HG03103 (cell line): ENCODE results near the gene HLA-DQA2.
"Not testable (repeated sequence)": the region's sequence is repeated elsewhere in the genome, so short reads cannot be mapped to it uniquely, and the experiment has no call there.

Experiments used
- ATAC-seq: cut with Tn5 transposase; IDR thresholded peaks from one replicate; pipeline ENCODE4 v1.9.1; 2021; ENCODE audit warnings: low read depth; ENCODE audit not compliant: unreplicated experiment

Gene HLA-DQA2

GRCh38 chr6:32741031-32741960, at the start of gene HLA-DQA2:
Gene HLA-DQA2 (plus strand): TSS chr6:32741391. CDS start chr6:32741444, 53 bp downstream.
- no peak for ATAC-seq

GRCh38 chr6:32692019-32692418, 49.2 kb upstream of the HLA-DQA2 start:
- ATAC-seq: no peak

- ATAC-seq: no peak
These were observed 44.2 kb upstream of the HLA-DQA2 start for GRCh38 chr6:32697031-32697430.

- ATAC-seq: no peak
These were observed 40.7 kb upstream of the HLA-DQA2 start for GRCh38 chr6:32700391-32701040.

GRCh38 chr6:32703347-32703746, 37.8 kb upstream of the HLA-DQA2 start:
- ATAC-seq: no peak

- not testable (repeated sequence) for ATAC-seq
These were observed 36.0 kb upstream of the HLA-DQA2 start for GRCh38 chr6:32705164-32705563.

- no peak for ATAC-seq
These were observed 31.6 kb upstream of the HLA-DQA2 start for GRCh38 chr6:32709625-32710024.

GRCh38 chr6:32713241-32713640, 27.9 kb upstream of the HLA-DQA2 start:
- ATAC-seq: no peak

- ATAC-seq: no peak
These were observed 24.8 kb upstream of the HLA-DQA2 start for GRCh38 chr6:32716396-32716795.

- ATAC-seq: no peak
These were observed 22.3 kb upstream of the HLA-DQA2 start for GRCh38 chr6:32718879-32719278.

GRCh38 chr6:32738126-32738525, 3.1 kb upstream of the HLA-DQA2 start:
- ATAC-seq: no peak

GRCh38 chr6:32742374-32742773, 1.2 kb downstream of the HLA-DQA2 start:
- no peak for ATAC-seq

GRCh38 chr6:32744776-32745175, 3.6 kb downstream of the HLA-DQA2 start:
- ATAC-seq: no peak

GRCh38 chr6:32745649-32746048, 4.5 kb downstream of the HLA-DQA2 start:
- not testable (repeated sequence) for ATAC-seq

GRCh38 chr6:32752580-32752979, 11.4 kb downstream of the HLA-DQA2 start:
- ATAC-seq: no peak

GRCh38 chr6:32759669-32760068, 18.5 kb downstream of the HLA-DQA2 start:
- ATAC-seq: no peak

- ATAC-seq: no peak
These were observed 19.9 kb downstream of the HLA-DQA2 start for GRCh38 chr6:32761072-32761471.

- ATAC-seq: no peak
These were observed 20.4 kb downstream of the HLA-DQA2 start for GRCh38 chr6:32761548-32761947.

- ATAC-seq: no peak
These were observed 22.2 kb downstream of the HLA-DQA2 start, which contains the start of gene HLA-DQB2 for GRCh38 chr6:32763421-32763820. Gene HLA-DQB2 (minus strand): TSS chr6:32763532. CDS start chr6:32763470, 62 bp downstream.

- ATAC-seq: no peak
These were observed 22.9 kb downstream of the HLA-DQA2 start for GRCh38 chr6:32764048-32764447.

- no peak for ATAC-seq
These were observed 31.5 kb downstream of the HLA-DQA2 start for GRCh38 chr6:32772656-32773055.

GRCh38 chr6:32774426-32774825, 33.2 kb downstream of the HLA-DQA2 start:
- ATAC-seq: no peak
